Activated CD4-positive, alpha-beta T cell treated with anti-CD3 and anti-CD28 coated beads for 24 hours (primary cell): ENCODE measurements around the gene AIFM1.

ENCODE experiments used
- DNase-seq, 2 donors: peaks; one replicate each; pipeline ENCODE4 v3.0.0-alpha.2; 2020; ENCODE audit warnings: low read depth in 2 of 2

AIFM1 gene

DNA sequence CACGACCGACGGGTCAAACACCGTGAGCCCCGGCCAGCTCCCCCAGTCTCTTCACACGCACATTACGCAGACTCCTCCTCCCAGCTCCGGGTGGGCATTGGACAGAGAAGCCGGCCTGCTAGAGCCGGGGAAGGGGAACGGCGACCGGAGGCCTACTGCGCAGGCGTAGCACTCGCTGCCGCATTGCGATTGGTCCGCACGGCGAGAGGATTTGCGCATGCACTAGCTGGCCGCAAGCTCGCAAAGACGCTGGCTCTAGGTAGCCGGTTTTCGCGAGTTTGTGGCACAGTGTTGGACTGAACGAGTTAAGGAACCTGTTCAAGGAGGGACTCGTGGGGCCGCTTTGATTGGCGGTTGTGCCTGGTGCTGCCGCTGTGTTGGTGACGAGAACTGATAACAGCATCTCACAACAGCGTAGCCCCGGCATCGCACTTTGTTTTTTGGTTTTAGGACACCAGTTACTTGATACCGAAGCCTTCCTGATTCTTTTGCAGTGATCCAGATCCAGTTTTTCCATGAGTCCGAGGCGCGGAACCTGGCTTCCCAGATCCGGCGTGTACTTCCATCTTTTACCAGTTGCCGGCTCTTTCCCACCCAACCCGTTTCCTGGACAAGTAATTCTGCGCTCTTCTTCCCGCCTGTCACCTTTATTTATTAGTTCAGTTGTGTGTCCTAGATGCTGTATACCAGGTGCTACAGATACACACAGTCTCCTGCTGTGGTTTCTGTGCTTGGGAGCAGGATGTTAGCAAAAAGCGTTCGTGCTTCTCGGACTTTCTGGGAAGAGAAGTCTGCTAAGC is at the start of gene AIFM1:
Gene AIFM1 (minus strand): TSS at position 139 of the 800 bp plus-strand sequence. CDS start 185 bp downstream, outside the sequence.
- DNase-seq: peak; percentile 68 to 72

DNA sequence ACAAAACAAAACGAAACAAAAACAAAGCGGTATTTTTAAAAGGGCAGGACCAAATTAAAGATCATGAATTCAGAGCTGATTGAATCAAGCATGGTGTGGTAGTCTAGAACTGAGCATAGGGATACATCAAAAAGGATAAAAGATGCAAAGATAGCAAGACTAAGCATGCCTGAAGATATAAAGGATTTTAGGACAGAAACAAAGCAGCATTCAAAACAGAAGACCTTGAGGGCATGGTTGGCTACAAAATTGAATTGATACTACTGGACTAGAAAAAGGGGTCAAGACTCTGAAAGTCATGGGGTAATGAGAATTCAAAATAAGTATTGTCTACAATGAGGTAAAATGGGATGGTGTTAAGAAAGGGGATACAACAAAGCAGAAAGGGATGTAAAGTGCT is 47.7 kb upstream of the AIFM1 start:
- DNase-seq: no peak

DNA sequence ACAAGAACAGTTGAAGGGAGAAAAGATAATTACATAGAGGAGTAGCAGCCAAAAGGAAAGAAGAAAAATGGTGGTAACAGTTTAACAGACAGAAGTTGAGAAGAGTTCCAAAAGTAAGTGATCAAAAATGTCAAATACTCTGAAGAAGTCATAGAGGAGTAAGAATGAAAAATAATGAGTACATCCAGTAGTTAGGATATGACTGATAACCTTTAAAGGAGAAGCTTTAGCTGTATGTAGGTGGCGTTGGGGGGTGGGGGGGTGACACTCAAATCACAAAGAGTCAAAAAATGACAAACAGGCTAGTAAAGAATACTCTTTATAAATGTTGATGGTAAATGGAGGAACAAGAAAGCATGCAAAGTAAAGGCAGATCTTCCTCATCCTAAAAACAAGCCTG is 46.7 kb upstream of the AIFM1 start:
- no peak for DNase-seq

DNA sequence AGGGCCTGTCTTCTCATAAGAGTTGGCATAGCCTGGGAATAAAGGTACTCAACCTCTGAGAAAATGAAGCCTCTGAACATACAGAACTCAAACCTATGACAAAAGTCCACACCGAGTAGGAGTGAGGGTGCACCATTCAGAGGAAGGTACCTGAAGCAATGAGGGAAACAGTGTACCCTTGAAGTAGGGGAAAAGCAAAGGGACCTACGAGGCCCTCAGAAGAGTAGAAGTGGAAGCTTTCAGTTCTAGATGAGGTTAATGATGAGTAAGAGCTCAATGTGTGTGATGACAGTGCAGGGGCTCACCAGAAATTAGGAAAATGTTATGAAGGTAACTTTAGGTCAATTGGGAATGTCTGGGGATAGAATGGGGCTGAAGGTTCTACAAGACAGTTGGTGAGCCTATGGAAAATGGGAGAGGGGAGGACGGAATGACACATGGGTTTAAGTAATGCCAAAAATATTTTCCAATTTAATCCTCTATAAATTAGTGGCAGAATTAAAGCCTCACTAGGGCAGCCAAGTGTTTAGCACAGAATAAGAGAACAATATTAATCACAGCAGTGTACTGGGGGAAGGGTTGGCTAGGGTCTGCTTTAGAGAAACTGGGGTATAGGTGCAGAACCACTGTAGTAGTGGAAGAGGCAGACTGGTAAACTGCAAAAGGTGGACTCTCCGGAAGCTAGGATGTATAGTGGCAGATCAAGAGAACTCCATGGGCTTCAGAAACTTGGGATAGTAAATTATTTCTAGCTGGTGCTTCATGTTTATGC is 46.0 kb upstream of the AIFM1 start:
- DNase-seq: no peak

DNA sequence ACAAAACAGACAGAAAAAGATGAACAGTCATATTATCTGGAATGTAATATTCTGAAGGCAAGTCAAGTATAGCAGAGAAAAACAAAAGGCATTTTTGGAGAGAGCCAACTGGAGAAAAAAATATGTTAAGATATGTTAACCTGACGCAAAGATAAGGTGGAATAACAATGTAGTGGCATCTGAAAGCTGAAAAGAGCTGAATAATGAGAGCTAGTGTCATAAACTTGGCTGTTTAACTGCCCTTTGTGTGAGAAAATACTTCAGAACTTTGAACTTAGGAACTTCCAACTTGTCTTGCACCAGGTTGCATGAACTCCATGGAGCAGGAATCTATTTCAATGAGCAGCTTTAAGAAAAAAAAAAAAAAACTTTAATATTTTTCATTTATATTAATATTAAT is 39.0 kb upstream of the AIFM1 start:
- no peak for DNase-seq

DNA sequence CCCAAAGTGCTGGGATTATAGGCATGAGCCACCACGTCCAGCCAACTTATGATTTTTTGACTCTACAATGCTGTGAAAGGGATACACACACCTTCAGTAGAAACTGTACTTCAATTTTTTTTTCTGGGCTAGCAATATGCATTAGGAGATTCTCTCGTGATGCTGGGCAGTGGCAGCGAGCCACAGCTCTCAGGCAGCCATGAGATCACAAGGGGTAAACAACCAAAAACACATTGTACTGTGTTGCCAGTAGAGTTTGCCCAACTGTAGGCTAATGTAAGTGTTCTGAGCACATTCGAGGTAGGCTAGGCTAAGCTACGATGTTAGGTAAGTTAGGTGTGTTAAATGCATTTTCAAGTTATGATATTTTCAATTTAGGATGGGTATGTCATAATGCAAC is 31.8 kb upstream of the AIFM1 start:
- no peak for DNase-seq

DNA sequence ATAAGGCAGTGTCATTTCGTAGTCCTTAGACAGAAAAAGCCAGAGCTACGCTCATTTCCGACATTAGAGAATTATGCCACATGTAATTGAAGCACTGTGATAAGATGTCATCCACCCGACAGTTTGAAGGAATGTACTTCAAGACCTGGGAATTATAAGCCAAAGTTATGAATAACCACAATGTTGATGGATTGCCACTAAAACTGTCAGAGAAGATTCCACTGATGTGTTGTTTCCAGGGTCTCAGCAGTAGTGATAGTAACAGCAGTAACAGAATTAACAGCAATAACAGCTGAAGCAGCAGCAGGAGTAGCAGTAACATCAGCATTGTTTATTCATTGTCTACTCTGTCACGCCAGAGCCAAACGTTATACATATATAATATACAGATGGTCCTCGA is 30.8 kb upstream of the AIFM1 start:
- DNase-seq: no peak

DNA sequence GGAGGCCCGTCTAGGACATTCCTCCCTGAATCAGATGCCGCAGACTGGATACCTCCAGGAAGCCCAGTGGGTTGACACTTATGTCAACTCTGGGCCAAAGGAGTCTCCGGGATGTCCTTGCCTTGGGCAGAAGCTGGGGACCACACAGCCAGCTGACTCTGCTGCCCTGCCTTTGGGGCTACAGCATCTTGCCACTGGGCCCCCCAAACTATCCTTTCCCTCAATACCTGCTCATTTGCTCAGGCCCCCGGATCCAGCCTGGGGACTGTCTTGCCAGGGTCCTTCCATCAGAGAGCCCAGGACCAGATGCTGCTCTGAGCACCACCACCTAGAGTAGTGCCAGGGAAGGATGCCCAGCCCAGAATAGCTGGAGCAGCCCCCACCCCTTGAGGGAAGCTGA is 25.2 kb upstream of the AIFM1 start:
- no peak for DNase-seq

DNA sequence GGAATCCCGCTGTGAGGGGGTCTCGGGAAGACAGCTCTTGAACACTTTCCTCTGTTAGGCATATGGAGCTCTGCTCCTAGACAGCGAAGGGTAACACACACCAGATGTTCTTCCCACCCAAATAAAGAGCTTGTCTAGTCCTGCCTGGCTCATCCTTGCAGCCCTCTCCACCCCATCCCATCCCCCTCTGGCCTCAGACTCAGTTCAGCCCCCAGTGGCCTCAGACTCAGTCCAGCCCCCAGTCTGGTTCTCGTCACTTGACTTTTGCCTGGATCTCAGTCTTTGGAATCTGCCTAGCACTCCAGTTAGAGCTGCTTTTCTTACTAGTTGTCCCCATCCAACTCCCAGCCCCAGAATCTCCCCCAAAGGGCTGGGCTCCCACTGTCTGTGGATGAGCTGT is 21.0 kb upstream of the AIFM1 start:
- no peak for DNase-seq

DNA sequence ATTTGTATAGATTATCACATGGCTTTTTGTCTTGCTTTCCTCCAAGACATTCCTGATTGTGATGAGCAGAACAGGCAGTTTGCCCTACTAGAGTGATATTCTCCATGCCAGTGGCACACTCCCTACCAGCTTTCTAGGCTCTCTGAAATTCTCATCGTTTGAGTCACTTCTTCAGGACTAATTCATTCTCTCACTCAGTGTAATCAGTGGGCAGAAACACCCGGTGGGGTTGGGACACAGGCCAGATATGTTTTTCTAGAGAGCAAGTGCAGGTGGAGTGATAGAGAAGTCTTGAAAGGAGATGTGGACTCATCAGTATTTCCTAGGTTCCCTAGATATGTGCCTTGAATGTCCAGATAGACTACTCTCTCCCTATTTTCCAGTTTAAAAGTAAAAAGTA is 19.2 kb upstream of the AIFM1 start:
- no peak for DNase-seq

DNA sequence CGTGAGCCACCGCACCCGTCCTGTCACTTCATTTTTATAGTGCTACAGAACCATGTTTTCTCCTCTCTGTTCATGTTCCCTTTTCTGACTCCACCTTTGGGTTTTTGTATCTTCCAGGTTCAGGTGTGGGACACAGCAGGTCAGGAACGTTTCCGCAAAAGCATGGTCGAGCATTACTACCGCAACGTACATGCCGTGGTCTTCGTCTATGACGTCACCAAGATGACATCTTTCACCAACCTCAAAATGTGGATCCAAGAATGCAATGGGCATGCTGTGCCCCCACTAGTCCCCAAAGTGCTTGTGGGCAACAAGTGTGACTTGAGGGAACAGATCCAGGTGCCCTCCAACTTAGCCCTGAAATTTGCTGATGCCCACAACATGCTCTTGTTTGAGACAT is 18.5 kb upstream of the AIFM1 start:
- DNase-seq: no peak

DNA sequence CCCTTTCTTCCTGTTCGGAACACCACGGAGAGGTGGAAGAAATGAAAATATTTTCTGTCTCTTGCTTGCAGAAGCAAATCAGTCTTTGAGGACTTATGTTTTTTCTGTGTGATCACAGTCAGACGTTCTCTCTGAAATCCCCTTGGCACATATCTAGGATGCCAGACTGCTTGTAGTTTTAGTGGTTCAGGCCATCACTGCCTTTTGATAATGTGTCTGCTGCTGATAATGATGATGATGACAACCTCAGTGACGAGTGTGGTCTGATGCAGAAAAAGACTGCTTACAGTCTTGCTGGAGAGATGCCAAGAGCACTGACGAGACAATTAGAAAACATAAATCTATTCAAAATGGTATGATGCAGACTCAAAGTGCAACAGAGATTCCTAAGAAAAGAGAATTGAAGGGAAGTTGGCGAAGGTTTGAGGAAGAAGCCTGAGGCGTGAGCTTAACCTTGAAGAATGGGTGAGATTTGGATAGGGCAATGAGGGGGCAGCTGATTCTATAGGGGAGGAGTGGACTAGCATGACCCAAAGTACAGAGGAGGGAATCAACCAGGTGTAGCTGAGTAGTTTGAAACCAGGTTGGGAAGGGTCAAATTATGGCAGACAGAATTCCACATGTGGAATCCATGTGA is 14.1 kb upstream of the AIFM1 start:
- DNase-seq: no peak

DNA sequence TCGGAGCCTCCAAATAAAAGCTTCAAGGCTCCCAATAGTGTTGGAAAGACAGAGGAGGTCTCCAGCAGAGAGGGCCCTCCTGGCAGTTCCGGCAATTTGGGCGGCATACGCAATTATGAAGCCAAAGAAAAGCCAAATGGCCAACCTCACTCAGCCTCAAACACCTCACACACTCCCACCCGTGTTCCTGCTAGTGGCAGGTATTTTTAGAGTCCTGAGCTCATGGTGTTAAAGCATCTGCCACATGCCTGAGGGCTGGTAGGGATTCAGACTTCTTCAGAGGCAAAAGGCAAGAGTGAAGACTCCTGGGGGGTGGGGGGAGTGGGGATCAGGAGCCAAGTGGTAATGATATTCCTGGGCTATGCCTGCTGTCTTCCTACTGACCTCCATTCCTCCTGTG is 13.5 kb upstream of the AIFM1 start:
- no peak for DNase-seq

DNA sequence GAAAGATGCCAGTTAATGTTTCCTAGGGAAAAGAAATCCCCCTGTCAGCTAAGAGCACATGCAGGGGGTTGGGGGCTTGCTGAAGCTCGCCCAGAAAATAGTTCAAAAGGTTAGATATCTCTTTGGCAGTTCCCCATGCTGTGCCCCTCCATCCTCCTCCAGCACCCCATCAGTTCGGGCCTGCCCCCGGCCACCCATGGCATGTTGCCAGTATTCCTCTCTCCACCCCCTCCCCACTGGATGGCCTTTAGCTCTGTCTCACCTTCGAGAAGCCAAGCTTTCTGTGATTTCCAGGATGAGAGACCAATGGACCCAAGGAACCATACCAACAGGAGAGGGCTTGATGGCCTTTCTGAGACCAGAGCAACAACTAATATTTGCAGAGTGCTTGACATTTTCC is 11.3 kb upstream of the AIFM1 start:
- DNase-seq: no peak

DNA sequence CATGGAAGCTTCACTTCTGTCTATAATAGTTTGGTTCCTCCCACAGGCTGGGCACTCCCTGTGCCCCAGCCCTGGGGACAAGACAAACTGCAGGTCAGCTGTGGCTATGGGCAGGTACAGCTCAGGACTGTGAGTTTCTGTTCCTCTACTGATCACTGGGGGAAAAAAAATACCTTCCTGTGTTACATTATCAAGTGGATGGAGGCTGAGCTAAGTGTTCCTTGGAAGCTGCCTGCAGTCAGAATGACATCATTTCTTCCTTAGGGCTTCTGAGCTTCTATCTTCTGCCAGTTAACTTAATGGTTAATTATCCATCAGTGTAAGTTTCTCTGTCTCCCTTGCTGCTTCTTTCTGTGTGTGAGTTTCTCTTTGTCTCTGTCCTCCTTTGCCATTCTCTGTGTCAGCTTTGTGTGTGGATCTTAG is 10.7 kb upstream of the AIFM1 start:
- no peak for DNase-seq

DNA sequence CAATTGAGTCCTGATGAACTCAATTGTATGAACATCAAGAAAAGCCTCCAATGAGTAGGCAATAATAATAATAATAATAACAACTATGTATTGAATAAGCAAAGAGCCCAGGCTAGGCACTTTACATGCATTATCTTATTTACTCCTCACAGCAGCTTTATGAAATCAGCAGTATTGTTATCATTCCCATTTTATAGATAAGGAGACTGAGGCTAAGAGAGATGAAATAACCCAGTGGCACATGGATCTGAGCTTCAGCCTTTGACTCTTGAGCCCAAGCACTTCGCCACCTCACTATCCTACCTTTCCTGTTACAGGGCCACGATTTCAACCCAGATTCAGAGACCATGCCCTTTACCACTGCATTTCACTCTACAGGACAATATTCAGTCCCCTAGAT is 9.3 kb upstream of the AIFM1 start:
- DNase-seq: no peak

DNA sequence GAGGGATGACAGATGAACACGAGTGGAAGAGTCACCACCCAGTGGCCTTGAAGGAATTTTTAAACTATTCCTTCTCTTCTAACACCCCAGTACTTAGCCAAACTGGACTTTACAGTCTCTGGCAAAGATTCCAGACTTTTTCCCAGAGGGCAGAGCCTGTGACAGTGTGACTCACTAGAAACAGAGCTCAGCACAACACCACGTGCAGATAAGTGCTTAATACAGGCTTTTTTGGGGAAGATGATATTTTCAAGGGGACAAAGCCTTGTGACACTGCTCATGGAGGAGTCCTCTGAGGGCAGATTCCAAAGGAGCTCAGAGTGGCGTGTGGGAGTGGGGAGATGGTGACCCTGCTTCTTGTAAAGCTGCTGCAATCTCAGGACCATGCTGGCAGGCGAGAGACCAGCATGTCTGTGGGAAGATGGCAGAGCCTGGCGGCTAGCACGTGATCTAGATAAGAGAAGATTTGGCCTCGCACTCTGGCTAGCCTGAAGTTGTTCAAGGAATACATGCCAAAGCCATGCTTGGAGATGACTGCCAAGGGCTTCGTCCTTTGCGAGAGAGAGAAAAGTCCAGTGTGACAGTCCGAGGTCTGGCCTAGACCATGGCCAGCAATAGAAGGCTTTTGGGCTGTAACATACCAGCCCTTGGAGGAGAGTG is 8.5 kb upstream of the AIFM1 start:
- no peak for DNase-seq

DNA sequence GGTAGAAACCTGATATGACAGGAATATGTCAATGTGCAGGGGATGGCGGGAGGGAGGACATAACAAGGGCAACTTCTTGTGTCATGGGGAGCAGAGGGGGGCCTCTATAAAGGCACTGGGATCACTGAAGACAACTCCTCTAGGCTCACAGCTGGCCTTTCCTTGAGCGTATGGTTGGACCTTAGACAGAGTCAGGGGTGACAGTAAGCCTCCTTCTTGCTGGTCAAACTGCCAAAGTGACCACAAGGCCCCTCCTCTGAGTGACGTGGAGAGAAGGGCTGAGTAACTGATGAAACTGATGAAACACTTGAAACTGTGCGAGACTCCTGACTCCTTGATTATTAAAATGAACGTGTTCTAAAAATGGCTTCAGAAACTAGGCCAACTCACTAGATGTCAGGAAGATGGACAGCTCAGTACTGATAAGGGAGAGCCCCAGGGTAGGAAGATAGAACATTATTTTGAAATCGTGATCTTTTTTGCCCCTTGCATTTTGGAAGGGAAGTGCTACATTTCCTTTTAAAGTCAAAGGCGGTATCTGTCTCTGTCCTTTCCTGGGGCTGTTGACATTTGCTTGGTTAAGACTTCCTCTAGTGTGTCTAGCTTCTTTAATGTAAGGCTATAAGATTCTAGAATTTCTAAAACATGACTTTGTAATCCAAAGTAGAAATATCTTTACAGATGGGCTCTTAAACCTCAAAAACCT is 7.7 kb upstream of the AIFM1 start:
- DNase-seq: no peak

DNA sequence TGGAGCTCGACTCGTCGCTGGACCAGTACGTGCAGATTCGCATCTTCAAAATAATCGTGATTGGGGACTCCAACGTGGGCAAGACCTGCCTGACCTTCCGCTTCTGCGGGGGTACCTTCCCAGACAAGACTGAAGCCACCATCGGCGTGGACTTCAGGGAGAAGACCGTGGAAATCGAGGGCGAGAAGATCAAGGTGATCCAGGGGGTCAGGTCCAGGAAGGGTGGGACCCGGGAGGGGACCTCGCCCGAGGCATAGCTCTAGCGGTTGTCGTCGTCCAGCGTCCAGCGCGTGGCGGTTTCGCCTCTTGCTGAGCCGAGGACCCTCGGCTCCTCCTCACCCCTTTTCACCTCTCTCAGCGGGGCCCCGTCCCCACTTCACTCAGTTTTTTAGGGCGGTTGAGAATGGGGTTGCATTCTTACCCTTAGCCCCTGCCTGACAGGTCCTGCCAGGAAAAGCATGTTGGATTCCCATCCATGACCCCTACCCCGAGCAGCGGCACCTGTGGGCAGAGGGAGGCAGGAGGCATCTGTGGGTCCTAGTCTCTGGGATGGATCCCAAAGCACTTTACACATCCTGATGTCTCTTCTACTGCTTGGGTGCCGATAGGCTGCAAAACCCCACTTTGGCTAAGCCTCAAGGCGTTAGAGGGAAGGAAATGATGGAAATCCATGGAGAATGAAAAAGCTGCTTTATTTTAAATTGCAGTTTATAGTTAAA is 6.6 kb upstream of the AIFM1 start:
- DNase-seq: no peak

DNA sequence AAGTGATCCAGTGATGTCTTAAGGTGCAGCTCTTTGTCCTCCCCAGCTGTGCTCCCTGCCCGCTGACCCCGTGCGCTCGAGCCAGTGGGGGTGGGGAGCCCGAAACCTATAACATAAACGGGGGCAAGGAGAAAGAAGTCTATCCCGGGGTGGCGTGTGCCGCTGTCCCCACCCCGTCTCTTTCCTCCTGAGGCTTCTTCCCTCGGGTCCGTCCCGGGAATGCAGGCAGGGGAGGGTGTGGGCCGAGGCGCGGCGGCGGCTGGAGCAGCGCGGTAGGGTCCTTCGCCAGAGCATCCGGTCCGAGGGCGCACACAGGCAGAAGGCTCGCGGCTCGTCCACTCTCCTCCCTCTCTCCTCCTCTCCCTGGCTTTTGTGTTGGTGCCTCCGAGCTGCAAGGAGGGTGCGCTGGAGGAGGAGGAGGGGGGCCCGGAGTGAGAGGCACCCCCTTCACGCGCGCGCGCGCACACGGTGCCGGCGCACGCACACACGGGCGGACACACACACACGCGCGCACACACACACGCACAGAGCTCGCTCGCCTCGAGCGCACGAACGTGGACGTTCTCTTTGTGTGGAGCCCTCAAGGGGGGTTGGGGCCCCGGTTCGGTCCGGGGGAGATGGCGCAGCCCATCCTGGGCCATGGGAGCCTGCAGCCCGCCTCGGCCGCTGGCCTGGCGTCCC is 5.9 kb upstream of the AIFM1 start, which contains the start of gene RAB33A:
Gene RAB33A (plus strand): TSS at position 517 of the 681 bp plus-strand sequence. CDS start 101 bp downstream, at position 618.
- DNase-seq: no peak
